ENCODE results near the gene KIF1A. TPM values are rescaled to one million over a fixed set of nuclear protein-coding genes. Genes with fewer than 3 reads are reported as not detected.
A peak's percentile ranks its signal among the peaks of the same experiment; 100 is the strongest.

The KIF1A gene, protein sequence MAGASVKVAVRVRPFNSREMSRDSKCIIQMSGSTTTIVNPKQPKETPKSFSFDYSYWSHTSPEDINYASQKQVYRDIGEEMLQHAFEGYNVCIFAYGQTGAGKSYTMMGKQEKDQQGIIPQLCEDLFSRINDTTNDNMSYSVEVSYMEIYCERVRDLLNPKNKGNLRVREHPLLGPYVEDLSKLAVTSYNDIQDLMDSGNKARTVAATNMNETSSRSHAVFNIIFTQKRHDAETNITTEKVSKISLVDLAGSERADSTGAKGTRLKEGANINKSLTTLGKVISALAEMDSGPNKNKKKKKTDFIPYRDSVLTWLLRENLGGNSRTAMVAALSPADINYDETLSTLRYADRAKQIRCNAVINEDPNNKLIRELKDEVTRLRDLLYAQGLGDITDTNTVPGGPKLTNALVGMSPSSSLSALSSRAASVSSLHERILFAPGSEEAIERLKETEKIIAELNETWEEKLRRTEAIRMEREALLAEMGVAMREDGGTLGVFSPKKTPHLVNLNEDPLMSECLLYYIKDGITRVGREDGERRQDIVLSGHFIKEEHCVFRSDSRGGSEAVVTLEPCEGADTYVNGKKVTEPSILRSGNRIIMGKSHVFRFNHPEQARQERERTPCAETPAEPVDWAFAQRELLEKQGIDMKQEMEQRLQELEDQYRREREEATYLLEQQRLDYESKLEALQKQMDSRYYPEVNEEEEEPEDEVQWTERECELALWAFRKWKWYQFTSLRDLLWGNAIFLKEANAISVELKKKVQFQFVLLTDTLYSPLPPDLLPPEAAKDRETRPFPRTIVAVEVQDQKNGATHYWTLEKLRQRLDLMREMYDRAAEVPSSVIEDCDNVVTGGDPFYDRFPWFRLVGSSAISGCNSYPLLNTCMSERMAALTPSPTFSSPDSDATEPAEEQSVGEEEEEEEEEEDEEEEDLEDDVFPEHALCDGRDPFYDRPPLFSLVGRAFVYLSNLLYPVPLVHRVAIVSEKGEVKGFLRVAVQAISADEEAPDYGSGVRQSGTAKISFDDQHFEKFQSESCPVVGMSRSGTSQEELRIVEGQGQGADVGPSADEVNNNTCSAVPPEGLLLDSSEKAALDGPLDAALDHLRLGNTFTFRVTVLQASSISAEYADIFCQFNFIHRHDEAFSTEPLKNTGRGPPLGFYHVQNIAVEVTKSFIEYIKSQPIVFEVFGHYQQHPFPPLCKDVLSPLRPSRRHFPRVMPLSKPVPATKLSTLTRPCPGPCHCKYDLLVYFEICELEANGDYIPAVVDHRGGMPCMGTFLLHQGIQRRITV (N-terminal part only)
- 46.2 to 49.5 TPM (median 48.9 TPM) in 3 replicates for total RNA-seq

DNA sequence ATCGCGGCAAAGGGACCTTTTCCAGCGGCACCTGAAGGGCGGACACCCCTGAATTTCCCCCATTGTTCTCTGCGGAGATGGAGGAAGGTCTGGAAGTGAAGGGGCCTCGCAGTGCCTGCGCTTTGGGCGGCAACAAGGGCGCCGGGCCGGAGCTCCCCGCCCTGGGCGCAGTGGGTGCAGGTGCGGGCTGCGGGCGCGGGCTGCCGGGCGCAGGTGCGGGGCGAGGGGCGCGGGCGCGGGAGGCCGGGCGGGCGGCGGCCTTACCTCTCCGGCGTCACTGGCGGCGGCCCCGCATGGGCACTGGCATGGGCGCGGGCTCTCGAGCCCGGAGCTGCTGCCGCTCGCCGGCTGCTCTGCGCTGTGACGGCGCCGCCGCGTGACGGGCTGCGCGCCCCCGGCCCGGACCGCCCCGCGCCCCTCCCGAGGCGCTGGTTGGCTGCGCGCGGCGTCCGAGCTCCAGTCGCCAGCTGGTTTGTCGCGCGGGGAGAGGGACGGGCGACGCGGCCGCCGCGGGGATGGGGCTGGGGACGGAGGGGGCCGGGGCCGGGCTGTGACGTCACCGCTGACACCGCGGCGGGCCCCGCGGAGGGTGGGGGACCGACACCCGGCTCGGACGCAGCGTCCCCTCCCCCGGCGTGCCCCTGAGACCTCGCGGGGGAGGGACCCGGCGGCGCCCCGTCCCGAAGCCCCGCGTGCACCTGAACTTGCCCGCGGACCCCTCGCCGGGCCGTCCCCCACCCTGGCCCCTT, at the start of gene KIF1A:
Gene KIF1A, minus strand, starts transcription at position 362 of the 749 bp plus-strand sequence. CDS start 22,467 bp downstream, outside the sequence.
- peak in 1 of 2 experiments; percentile 57 for DNase-seq (ENCODE audit: low spot score in 2 of 2, unreplicated experiment in 2 of 2)
- TF ChIP-seq, protein P1, sequence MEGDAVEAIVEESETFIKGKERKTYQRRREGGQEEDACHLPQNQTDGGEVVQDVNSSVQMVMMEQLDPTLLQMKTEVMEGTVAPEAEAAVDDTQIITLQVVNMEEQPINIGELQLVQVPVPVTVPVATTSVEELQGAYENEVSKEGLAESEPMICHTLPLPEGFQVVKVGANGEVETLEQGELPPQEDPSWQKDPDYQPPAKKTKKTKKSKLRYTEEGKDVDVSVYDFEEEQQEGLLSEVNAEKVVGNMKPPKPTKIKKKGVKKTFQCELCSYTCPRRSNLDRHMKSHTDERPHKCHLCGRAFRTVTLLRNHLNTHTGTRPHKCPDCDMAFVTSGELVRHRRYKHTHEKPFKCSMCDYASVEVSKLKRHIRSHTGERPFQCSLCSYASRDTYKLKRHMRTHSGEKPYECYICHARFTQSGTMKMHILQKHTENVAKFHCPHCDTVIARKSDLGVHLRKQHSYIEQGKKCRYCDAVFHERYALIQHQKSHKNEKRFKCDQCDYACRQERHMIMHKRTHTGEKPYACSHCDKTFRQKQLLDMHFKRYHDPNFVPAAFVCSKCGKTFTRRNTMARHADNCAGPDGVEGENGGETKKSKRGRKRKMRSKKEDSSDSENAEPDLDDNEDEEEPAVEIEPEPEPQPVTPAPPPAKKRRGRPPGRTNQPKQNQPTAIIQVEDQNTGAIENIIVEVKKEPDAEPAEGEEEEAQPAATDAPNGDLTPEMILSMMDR (IDR thresholded peaks at IDR 0.05; ENCODE audit: unreplicated experiment), result no peak
- Mint-ChIP-seq H3K4me1 (peaks cover 11% of the 10 kb centered on the region), H3K27me3 (ENCODE audit: low read depth) (peaks cover 65% of the 10 kb centered on the region), H3K4me3 (peak within 1 kb of the TSS; percentile 63), H3K9me3 (peaks cover 7% of the 10 kb centered on the region), H3K36me3 (no peaks in the 10 kb centered on the region), H3K27ac (no peak within 1 kb of the TSS)

DNA sequence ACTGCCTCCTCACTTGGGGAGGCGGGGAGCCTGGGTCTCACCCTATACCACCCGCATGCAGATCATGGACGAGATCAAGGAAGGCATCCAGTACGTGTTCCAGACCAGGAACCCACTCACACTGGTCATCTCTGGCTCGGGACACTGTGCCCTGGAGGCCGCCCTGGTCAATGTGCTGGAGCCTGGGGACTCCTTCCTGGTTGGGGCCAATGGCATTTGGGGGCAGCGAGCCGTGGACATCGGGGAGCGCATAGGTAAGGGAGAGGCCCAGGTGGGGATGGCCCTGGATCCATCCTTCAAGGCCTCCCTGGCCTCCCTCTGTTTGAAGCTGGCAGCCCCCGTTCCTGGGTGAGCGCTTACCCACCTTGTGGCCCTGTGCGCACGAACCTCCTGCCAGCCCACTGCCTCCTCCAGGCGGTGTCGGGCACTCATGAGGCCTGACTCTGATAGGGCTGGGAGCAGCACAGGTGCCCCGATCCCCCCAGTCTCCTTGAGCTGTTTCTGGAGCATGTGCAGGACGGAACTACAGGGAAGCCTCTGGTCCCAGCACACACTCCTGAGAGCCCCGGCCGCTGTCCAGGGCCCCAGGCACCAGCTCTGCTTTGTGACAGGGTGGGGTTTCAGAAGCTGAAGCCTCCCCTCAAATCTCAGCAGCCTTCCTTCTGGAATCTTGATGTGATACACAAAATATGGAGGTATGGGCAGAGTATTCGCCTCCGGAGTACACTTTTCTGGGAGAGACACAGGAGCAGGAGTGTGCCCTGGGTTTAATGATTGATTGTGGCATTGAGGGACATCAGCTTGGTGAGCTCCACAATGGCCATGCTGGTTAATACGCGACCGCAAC, 49.3 kb upstream of the KIF1A start:
- TF ChIP-seq, protein P1 (IDR thresholded peaks at IDR 0.05; ENCODE audit: unreplicated experiment), result no peak
- H3K27me3 Mint-ChIP-seq (ENCODE audit: low read depth), result peaks cover 9% of the 10 kb centered on the region
- no peak for DNase-seq (ENCODE audit: low spot score in 2 of 2, unreplicated experiment in 2 of 2)
- H3K4me1 Mint-ChIP-seq, result no peaks in the 10 kb centered on the region
- H3K9me3 Mint-ChIP-seq, result no peaks in the 10 kb centered on the region
- no peaks in the 10 kb centered on the region for H3K36me3 Mint-ChIP-seq
- H3K4me3 Mint-ChIP-seq, result no peak overlapping the region
- no peak overlapping the region for H3K27ac Mint-ChIP-seq

DNA sequence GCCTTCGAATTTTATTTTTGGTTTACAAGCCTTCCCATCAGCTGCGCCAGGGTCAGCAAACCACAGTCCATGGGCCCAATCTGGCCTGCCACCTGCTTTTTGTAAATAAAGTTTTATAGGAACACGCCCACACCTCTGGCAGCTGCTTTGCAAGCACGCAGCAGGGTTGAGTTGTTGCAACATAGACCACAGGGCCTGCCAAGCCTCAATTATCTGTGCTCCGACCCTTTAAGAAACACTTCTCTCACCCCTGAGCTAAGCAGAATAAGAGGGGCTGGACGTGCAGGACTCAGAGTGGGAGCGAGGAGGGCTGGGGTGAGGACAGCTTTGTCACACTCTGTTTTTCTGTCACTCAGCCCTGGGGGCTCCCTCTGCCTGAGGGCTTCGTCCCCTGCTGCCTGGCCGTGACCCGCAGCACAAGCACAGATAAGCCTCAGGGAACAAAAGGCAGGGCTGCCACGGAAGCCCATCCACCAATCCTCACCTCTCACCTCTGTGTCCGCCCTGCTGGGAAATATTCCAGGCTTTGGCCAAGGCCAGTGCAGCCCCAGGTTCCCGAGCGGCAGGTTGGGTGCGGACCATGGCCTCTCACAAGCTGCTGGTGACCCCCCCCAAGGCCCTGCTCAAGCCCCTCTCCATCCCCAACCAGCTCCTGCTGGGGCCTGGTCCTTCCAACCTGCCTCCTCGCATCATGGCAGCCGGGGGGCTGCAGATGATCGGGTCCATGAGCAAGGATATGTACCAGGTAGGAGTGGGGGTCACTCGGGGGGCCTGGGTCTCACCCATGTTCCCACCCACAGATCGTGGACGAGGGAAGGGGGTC, 48.5 kb upstream of the KIF1A start, which contains the start of gene AGXT:
Gene AGXT, plus strand, starts transcription at position 539 of the 823 bp plus-strand sequence. Its CDS starts 42 bp downstream, at position 581.
- TF ChIP-seq, protein P1 (IDR thresholded peaks at IDR 0.05; ENCODE audit: unreplicated experiment), result no peak
- Mint-ChIP-seq H3K36me3 (no peaks in the 10 kb centered on the region), H3K27me3 (ENCODE audit: low read depth) (peaks cover 16% of the 10 kb centered on the region), H3K9me3 (no peaks in the 10 kb centered on the region), H3K27ac (no peak within 1 kb of the TSS), H3K4me1 (no peaks in the 10 kb centered on the region), H3K4me3 (no peak within 1 kb of the TSS)
- no peak for DNase-seq (ENCODE audit: low spot score in 2 of 2, unreplicated experiment in 2 of 2)

DNA sequence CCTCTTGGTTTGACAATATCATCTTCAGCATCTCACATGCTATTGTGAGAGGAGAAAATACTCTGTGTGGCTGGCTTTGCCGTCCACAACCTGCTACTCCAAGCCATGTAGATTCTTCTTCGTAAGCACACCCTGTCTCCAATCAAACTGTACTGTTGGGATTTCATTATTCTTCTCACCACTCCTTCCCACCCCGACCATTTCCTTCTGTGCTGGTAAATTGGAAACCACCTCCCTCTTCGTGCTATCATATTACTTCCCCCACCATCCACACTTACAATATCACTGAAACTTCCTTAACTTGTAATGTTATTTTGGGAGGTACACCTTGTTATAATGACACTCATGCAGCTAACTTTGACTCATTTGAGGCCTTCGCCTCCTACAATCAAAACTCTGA, 45.4 kb upstream of the KIF1A start:
- H3K4me1 Mint-ChIP-seq, result peaks cover 2% of the 10 kb centered on the region
- H3K27me3 Mint-ChIP-seq (ENCODE audit: low read depth), result peaks cover 21% of the 10 kb centered on the region
- no peak for DNase-seq (ENCODE audit: low spot score in 2 of 2, unreplicated experiment in 2 of 2)
- H3K36me3 Mint-ChIP-seq, result no peaks in the 10 kb centered on the region
- TF ChIP-seq, protein P1 (IDR thresholded peaks at IDR 0.05; ENCODE audit: unreplicated experiment), result no peak
- no peak overlapping the region for H3K27ac Mint-ChIP-seq
- no peaks in the 10 kb centered on the region for H3K9me3 Mint-ChIP-seq
- H3K4me3 Mint-ChIP-seq, result no peak overlapping the region

Measured in mesothelial cell of epicardium (in vitro differentiated cells).